GM23248 (cell line): ENCODE measurements around the gene PRKCE.

Experiments
- EZH2 ChIP-seq: fragments of 200-600 bp; sonication (generic); IDR thresholded peaks from 2 replicates; pipeline ENCODE4 v1.6.1; 2018; ENCODE audit warnings: antibody characterized with exemption, mild to moderate bottlenecking; ENCODE audit not compliant: insufficient read depth, poor library complexity, severe bottlenecking
- EZH2phosphoT487 ChIP-seq: fragments of 200-600 bp; sonication (generic); IDR thresholded peaks from 2 replicates; pipeline ENCODE4 v1.6.1; 2018; ENCODE audit warnings: antibody characterized with exemption, moderate library complexity, mild to moderate bottlenecking, low read depth; ENCODE audit not compliant: insufficient read depth

GRCh38 chr2:45911538-45911937, 260.1 kb downstream of the PRKCE start:
- TF ChIP-seq EZH2 (no peak), EZH2phosphoT487 (no peak)
